GM19438 (cell line): ENCODE results near the gene KAT7.
A peak's percentile ranks its signal among the peaks of the same experiment; 100 is the strongest.
"Not testable (repeated sequence)": the region's sequence is repeated elsewhere in the genome, so short reads cannot be mapped to it uniquely, and the experiment has no call there.

Experiments used
- ATAC-seq: cut with Tn5 transposase; IDR thresholded peaks from one replicate; pipeline ENCODE4 v1.9.1; 2021; ENCODE audit warnings: low read depth; ENCODE audit not compliant: unreplicated experiment

Gene KAT7

GRCh38 chr17:49788478-49789242 lies at the start of gene KAT7:
TSS of gene KAT7 (plus strand) at chr17:49788681. CDS start at chr17:49788835, 154 bp downstream.
- peak; percentile 89 for ATAC-seq

- no peak for ATAC-seq
These were observed 48.7 kb upstream of the KAT7 start for GRCh38 chr17:49739641-49740271.

DNA sequence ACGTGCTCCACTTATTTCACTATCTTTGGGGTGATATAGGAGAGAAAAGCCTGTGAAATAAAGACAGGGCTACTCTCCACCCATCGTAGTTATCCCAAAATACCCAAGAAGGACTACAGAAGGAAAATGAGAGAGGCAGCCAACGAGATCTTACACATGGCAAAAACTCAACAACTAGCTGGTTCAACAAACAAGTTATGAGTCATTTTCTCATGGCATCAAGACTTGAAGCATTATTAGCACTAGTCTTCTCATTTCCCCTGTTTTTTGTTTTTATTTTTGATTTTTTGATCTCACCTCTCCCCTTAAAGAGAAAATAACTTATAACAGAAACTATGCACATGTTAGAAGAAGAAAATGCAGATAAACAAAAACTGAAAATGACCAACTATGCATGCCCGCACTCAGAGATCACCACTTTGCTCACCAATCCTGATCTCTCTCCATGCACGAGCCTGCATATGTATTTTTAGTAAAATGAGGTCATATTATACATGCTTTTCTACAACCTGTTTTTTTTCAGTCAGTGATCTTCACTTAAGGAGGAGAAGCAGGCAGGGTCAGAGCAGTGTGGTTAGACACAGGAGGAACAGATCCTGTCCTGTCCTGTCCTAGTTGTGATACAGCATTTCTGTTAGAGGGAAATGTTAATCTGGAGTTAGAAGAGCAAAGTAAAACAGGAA lies 47.3 kb upstream of the KAT7 start:
- ATAC-seq: no peak

DNA sequence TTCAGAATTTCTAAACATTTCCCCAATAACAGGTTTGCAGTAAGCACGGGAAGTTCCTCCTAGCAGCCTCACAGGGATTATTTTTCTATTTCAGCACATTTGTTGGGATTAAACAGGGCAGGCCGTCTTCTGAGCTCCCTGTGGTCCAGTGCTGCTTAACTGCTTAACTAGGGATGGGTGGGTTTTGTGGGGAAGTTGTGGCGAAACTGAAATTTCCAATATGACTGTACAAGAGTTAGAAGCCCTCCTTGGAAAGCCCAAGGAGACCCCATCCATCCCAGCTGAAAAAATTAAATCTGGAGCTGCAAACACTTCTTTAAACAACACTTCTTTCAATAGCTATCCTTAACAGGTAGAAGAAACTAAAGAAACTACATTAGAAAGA lies 46.8 kb upstream of the KAT7 start:
- ATAC-seq: no peak

DNA sequence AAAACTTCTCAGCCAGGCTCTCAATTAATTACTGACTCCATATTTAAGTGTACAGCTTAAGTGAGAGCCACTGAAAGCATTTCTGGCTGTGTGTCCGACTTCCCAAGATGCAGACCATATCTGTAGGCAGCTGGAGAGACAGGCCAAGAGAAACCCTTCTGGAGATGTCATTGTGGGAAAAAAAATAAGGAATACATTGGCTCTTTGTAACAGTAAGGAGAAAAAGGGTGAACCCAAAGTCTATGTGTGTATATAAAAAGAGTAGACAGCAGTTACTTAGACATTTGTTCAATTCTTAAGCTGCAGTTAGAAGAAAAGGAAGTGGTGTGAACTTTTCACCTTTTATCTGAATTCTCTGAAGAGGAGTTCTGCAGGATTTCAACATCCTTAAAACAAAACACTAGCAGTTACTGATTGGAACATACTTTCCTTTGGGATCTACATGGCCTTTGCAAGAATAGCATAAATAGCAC lies 46.3 kb upstream of the KAT7 start:
- no peak for ATAC-seq

DNA sequence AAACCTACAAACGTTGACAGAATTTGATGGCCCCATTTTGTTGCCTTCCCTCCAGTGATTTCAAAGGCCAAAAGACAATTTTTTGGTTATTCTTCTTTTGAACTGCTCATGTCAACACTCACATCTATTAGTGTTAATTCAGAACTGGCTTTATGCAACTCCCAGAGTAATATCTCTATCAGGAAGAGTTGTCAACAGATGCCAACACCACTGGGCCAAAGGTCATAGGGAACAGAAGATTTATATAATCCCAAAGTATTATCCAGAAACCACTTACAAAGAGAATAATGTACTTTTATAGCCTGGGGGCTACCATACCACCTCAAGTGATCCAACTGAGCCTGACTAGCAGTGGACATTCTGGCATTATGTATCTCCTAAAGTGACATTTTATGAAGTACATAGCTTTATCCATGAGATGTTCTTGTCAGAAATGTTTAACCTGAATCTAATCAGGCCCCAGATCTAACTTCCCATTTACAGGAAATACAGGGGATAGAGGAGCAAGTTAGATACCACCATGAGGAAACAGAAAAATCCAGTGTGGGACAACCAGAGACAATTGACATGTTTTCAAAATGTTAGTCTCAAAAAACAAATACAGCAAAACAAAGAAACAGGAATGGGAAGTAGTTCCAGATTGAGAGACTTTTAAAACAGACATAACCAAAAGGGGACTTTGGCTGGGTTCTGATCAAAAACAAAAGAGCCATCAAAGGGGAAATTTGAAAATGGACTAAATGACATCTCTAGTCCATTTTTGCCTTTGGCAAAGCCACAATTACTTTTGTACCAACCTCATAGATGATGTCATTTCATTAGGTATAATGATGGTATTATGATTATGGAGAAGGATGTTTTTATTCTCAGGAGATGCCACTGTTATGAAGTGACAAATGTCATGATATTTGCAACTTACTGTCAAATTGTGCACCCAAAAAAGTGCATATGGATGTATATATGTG lies 43.0 kb upstream of the KAT7 start:
- ATAC-seq: no peak

DNA sequence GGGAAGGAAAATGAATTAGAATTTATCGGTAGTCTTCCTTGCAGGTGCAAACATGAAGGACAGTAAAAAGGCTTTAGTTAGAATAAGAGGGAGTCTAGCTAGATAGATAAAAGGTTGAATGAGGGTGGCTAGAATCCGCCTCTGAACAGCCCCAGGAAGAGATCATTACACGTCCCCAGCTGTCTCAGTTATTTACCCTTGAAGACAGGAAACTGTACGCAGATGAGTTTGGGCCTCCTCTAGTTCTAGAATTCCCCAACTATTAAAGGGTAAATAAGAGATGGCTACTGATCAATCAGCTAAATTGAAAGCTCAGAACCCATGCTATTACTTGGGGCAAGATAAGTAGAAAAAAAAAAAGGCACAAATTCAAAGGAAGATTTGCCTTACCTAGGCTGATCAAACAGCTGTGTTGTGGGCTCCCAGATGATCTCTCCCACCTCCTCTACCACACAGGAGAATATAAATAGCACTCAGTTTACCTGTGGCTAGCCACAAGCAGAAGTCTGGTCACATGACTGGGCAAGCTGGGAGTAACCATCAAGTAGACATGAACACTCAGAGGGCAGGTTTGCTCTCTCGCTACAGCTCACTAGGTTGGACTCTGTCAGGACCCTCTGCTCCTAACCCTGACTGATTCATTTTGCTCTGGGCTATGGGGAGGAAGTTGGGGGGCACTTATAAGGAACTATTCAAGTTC lies 41.5 kb upstream of the KAT7 start:
- peak; percentile 46 for ATAC-seq

DNA sequence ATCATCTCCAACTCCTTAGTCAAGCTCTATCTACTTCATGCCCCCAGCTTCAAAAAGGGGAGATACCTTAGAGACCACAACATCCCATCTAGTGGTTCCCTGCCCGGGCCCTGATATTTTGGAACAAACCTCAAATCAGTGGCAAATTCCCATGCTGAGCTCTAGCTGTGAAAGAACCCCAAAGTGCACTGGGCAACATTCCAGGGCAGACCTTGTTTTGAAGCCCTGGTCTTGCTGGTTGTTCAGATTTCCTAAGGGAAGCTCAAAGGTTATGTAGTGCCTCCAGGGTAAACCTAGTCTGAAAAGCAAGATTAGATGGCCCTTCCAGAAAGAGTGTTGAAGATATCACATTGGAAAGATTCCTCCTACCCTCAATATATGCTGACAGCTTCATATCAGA lies 40.8 kb upstream of the KAT7 start:
- ATAC-seq: no peak

DNA sequence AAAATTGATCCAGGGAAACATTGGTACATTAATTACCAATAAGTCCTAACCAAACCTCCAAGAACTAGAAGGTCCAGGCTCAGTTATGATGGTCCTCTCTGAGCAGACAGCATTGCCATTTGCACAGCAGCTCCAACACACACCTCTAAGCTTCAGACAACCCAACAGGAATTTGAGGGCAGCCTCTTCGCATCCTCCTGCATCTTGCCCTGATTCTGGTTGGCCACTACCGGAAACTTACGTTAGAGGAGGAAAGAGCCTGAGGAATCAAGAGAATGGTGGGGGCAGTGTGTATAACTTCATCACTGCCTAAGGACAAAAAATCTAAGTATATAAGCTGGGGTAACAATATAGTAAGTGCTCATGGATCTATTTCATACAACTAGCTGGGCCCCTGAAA lies 40.3 kb upstream of the KAT7 start:
- ATAC-seq: no peak

DNA sequence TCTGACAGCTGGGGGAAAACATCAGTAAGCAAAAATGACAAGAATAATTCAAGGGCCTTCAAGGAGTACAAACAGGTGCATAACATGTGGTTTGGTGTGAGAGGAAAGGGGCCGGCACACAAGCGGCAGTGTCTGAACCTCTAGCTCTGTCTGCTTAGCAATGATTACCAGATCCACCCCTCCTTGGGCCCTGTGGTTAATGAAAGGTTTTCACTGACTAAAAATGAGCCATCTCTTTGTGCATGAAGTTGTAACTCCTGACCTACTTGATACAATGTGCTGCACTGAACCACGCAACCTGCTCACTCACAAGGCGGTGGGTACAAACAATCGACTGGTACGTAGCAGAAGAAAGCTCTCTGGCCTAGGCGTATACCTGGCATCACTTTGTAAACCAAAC lies 39.7 kb upstream of the KAT7 start:
- peak; percentile 73 for ATAC-seq

- no peak for ATAC-seq
These were observed 38.8 kb upstream of the KAT7 start for GRCh38 chr17:49749730-49750129.

- ATAC-seq: no peak
These were observed 36.0 kb upstream of the KAT7 start for GRCh38 chr17:49752508-49752907.

DNA sequence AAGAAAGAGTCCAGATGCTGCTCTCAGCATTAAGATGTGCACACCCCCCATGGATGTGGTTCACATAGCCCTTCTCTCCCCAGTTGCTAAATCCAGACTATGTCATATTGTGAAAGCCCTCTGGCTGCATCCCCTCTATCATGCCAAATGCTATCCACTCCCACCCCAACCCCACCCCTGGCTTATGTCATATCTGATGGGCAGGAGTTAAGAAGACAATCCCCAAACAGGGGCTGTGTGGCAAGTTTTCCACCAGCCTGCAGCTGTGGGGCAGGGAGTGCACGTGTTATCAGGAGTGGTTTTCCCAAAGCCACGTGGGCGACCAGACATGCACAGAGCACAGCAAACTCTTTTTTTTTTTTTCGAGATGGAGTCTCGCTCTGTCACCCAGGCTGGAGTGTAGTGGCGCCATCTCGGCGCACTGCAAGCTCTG lies 34.5 kb upstream of the KAT7 start:
- ATAC-seq: no peak

DNA sequence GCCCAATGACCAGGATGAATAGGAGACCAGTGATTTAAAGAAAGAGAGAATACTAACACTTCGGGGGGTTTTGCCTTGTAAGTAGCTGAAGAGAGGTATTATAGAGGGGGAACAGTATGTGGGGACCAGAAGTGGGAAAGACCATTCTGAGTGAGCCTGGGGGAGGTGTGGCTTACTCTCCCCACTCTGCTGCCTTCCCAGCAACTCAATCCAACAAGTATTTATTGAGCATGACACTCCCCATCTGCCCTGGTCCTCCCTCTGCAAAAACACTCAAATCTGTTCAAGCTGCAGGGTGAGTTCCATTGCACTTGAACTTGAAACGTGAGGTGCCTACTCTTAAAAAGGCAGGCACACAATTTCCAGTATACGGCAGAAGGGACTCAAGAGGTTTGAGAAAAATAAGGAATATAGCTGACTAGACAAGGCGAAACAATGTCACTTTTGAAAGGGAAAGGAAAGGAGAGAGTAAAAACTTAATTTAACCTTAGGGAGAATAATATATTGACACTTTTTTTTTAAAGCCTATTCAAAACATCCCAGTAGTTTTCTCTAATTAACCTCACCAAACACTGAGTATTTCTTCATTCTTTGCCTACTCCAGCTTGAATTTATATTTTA lies 32.7 kb upstream of the KAT7 start:
- ATAC-seq: no peak

- no peak for ATAC-seq
These were observed 31.9 kb upstream of the KAT7 start for GRCh38 chr17:49756323-49757150.

DNA sequence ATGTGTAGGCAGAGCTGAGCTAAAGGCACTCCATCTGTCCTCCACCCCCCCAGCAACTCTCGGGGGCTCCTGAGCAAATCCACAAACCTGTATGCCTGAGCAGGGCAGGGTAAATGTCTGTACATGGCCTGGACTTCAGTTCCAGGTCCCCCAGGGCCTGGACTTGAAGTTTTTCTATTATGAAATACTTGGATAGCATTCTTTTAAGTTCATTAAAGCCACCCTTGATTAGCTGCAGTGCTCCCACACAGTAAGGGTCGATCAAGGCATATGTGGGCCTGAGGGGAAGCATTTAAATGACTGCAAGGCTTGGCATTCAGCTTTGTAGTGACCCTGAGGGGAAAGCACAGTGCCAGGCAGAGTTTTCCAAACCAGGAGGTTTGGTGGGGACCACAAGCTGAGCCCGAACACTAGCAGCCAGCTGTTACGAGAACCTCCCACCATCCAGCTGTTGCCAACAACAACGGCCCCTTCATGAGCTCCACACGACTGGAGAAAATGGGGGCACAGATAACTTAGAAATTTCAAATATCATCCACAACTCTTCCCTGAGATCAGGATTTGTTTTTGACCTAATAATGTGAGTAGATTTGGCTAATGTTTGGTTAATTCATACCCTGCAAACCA lies 31.2 kb upstream of the KAT7 start:
- ATAC-seq: no peak

- ATAC-seq: not testable (repeated sequence)
These were observed 29.9 kb upstream of the KAT7 start for GRCh38 chr17:49758464-49759010.

DNA sequence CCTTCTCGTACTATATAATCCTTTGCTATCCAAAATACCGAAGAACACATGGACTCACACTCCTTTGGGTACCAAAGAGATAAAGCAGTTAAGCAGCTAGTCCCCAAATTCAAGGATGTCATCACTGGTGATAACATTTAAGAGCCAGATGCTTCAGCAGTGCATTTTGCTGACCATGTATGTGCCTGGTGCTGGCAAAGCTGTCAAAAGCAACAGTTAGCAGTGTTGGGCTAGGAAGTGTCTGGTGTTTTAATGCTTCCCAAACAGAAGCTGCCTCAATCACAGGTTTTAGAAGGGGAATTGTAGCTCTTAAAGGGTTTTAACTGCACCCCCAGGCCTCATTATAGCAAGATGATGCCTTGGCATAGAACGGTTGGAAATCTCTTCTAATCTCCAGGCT lies 29.3 kb upstream of the KAT7 start:
- ATAC-seq: no peak
